Transverse colon (tissue), 4 donors: ENCODE results near the gene CCDC88C.

Source experiments
- POLR2A ChIP-seq: fragments of 450-650 bp; IDR thresholded peaks from one replicate; pipeline ENCODE4 v1.6.1; 2016; ENCODE audit warnings: antibody characterized with exemption, mild to moderate bottlenecking, moderate library complexity
- POLR2AphosphoS5 ChIP-seq, 3 donors: sonication (generic); formaldehyde crosslinking; IDR thresholded peaks; one replicate each; pipeline ENCODE4 v1.6.1; 2016; ENCODE audit warnings: antibody characterized with exemption in 3 of 3
- TF ChIP-seq, protein P1 (sequence below), 5 experiments: fragments of 200-600 bp in 3 of 5; fragments of 450-650 bp in 2 of 5; sonication (generic) in 3 of 5; IDR thresholded peaks; 1 replicate in 2 of 5; 2 replicates in 3 of 5; pipeline ENCODE4 v1.5.1; 2016 to 2017; ENCODE audit warnings: antibody characterized with exemption in 5 of 5, inconsistent platforms in 3 of 5, mild to moderate bottlenecking in 2 of 5, moderate library complexity in 1 of 5

DNA sequence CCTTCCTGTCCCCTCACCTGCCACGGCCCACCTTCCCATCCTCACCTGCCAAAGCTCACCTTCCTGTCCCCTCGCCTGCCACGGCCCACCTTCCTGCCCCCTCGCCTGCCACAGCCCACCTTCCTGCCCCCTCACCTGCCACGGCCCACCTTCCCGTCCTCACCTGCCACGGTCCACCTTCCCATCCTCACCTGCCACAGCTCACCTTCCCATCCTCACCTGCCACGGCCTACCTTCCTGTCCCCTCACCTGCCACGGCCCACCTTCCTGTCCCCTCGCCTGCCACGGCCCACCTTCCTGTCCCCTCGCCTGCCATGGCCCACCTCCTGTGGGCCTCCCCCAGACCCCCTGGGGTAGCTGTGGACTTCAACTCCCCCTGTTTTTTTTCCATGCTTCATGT is 124.3 kb downstream of the CCDC88C start:
- TF ChIP-seq POLR2A (no peak), POLR2AphosphoS5 (IDR thresholded peaks at IDR 0.05) (no peak)
- TF ChIP-seq, protein P1, sequence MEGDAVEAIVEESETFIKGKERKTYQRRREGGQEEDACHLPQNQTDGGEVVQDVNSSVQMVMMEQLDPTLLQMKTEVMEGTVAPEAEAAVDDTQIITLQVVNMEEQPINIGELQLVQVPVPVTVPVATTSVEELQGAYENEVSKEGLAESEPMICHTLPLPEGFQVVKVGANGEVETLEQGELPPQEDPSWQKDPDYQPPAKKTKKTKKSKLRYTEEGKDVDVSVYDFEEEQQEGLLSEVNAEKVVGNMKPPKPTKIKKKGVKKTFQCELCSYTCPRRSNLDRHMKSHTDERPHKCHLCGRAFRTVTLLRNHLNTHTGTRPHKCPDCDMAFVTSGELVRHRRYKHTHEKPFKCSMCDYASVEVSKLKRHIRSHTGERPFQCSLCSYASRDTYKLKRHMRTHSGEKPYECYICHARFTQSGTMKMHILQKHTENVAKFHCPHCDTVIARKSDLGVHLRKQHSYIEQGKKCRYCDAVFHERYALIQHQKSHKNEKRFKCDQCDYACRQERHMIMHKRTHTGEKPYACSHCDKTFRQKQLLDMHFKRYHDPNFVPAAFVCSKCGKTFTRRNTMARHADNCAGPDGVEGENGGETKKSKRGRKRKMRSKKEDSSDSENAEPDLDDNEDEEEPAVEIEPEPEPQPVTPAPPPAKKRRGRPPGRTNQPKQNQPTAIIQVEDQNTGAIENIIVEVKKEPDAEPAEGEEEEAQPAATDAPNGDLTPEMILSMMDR (IDR thresholded peaks at IDR 0.05), result no peak
